GM12875 (cell line): Measurements from ENCODE around the gene ZMYM2.

ENCODE experiments used
- H3K4me3 ChIP-seq: one replicate; pipeline ENCODE4 v1.5.1; 2011; ENCODE audit warnings: low read depth, low read length, control low read depth
- TF ChIP-seq, protein P1 (sequence below): IDR thresholded peaks from 2 replicates; pipeline ENCODE4 v1.5.1; 2011; ENCODE audit warnings: low read depth, mild to moderate bottlenecking, control low read depth, inconsistent platforms, low read length, moderate library complexity, borderline replicate concordance; ENCODE audit not compliant: insufficient read depth

The ZMYM2 gene

DNA sequence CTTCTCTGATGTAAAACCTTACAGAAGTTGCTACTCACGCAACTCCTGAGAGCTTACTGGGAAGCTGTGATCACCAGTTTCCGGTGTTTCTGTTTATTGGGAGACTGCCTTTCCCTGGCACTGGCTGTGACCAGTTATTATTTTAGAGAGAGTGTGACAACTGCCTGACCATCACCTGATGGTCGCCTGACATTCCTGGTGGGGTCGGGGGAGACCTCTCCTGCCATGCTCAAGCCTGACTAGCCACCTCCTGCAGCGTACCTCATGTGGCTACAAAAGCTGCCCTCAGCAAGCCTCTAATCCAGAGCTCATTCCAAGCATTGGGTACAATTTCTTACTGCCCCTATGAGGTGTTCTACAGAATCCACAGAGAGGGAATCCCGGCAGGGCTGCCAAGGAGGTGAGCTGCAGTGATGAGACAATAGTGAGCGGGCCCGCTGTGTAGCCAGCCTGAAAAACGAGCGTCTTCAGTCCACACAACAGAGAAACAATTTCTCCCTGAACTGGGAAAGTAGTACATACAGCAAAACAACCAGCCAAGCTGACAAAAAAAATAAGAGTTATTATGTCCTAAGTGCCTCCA lies 173.6 kb downstream of the ZMYM2 start:
- TF ChIP-seq, protein P1, sequence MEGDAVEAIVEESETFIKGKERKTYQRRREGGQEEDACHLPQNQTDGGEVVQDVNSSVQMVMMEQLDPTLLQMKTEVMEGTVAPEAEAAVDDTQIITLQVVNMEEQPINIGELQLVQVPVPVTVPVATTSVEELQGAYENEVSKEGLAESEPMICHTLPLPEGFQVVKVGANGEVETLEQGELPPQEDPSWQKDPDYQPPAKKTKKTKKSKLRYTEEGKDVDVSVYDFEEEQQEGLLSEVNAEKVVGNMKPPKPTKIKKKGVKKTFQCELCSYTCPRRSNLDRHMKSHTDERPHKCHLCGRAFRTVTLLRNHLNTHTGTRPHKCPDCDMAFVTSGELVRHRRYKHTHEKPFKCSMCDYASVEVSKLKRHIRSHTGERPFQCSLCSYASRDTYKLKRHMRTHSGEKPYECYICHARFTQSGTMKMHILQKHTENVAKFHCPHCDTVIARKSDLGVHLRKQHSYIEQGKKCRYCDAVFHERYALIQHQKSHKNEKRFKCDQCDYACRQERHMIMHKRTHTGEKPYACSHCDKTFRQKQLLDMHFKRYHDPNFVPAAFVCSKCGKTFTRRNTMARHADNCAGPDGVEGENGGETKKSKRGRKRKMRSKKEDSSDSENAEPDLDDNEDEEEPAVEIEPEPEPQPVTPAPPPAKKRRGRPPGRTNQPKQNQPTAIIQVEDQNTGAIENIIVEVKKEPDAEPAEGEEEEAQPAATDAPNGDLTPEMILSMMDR, result no peak
- H3K4me3 ChIP-seq, result no peak overlapping the region

DNA sequence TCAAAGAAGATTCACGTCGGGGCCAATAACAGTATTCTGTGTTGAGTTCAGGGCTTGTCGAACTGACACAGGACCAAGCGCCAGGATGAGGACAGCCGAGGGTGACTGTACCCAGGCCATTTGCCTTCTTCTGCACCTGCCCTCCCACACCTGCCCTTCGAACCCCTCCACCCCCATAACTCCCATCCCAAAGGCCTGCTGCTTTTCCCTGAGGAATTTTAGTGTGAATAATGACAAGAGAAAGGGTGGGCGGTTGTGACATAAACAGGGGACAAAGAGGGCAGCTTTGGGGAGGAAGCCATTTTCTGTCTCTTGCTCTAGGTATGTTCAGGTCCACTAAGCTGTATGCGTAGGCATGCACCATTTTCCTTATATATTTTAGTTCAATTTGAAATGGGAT lies 176.2 kb downstream of the ZMYM2 start:
- H3K4me3 ChIP-seq, result no peak overlapping the region
- TF ChIP-seq, protein P1, result no peak

DNA sequence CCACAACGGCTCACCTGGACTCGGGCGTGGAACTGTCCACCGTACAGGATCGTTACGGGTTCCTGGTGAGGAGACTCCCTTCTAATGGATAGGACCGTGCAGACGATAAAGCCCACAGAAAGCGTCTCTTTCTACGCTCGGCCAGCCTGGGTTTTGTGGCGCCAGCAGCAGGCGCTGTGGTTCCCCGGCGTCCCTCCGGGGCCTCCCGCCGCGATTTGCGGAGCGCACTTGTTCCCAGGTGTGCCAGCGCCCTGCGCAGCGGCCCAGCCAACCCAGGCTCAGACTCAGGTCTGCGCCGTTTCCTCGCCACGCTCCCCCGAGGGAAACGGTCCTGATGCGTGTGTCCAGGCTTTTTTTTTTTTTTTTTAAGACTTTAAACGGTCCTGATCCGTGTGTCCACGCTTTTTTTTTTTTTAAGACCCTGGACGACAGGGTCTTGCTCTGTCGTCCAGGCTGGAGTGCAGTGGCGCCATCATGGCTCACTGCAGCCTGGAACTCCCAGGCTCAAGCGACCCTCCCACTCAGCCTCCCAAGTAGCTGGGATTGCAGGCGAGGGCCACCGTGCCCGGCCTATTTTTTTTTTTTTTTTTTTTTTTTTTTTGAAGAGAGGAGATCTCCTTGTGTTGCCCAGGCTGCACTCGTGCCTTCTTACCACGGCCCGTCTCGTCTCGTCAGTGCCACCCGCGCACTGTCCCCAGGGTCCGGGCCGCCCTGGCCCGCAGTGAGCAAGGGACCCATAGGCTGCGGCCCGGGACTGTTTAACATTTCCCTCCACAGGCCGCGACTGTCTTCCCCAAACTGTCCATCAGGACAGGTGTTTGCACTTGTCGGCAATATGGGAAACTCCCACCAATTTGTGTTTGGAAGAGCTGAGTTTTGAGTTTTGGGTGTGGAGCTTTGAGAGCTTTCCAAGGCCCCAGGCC lies 178.5 kb downstream of the ZMYM2 start:
- no peak overlapping the region for H3K4me3 ChIP-seq
- TF ChIP-seq, protein P1, result peak; percentile 75

DNA sequence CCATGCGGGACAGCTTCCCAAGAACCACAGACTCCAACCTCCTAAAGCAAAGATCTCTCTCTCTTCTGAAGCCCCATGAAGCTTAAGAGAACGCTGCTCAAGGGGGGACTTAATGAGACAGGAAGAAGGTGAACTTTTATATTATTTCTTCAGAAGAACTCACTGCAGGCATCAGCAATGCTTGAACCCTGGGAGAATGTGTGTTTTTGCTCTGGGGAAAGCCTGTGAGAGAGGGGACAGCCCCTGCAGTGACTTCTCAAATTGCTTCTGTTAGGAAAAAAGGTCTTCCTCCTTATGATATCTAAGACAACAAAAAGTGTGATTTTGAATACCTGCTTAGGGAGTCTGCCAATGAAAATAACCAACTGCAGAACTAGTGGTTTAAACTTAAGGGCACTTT lies 179.3 kb downstream of the ZMYM2 start:
- H3K4me3 ChIP-seq, result no peak overlapping the region
- TF ChIP-seq, protein P1, result no peak

DNA sequence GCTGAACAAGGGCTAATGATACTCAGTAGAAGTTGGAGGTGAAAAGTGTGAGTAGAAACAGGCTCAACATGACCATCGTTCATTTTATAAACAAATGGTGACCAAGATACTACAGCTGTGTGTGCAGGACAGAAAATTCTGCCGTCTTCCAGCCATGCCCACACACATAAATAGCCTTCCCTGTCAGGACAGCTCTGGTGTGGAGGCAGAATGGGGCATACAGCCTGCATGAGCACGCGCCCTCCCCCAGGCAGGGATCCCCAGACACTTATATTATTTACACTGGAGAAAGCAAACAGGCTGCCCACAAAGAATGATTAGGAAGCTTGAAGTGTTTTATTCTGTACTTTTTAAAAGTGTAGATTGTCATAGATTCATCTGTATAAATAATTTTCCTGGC lies 182.0 kb downstream of the ZMYM2 start:
- TF ChIP-seq, protein P1, result no peak
- no peak overlapping the region for H3K4me3 ChIP-seq
